Activated naive CD8-positive, alpha-beta T cell treated with anti-CD3 and anti-CD28 coated beads, Interleukin-2, amount 50 U/mL, for 24 hours (primary cell): ENCODE data around the gene CFAP97D2.

ENCODE experiments used
- ATAC-seq: fragments of 150-1000 bp; cut with Tn5 transposase; one replicate; pipeline ENCODE4 v1.10.0; 2021
- DNase-seq: peaks from one replicate; pipeline ENCODE4 v3.0.0; 2021
- H3K27ac Mint-ChIP-seq: one replicate; pipeline ENCODE4 v1.8.0; 2021; ENCODE audit warnings: mild to moderate bottlenecking, mixed read lengths
- H3K27me3 Mint-ChIP-seq: one replicate; pipeline ENCODE4 v1.8.0; 2021; ENCODE audit warnings: mixed read lengths
- H3K36me3 Mint-ChIP-seq: one replicate; pipeline ENCODE4 v1.8.0; 2021; ENCODE audit warnings: low read depth, mixed read lengths
- H3K4me1 Mint-ChIP-seq: one replicate; pipeline ENCODE4 v1.8.0; 2021; ENCODE audit warnings: mixed read lengths
- H3K4me3 Mint-ChIP-seq: one replicate; pipeline ENCODE4 v1.8.0; 2021; ENCODE audit warnings: mild to moderate bottlenecking, moderate library complexity, mixed read lengths
- H3K9me3 Mint-ChIP-seq: one replicate; pipeline ENCODE4 v1.8.0; 2021; ENCODE audit warnings: mixed read lengths

Gene CFAP97D2

DNA sequence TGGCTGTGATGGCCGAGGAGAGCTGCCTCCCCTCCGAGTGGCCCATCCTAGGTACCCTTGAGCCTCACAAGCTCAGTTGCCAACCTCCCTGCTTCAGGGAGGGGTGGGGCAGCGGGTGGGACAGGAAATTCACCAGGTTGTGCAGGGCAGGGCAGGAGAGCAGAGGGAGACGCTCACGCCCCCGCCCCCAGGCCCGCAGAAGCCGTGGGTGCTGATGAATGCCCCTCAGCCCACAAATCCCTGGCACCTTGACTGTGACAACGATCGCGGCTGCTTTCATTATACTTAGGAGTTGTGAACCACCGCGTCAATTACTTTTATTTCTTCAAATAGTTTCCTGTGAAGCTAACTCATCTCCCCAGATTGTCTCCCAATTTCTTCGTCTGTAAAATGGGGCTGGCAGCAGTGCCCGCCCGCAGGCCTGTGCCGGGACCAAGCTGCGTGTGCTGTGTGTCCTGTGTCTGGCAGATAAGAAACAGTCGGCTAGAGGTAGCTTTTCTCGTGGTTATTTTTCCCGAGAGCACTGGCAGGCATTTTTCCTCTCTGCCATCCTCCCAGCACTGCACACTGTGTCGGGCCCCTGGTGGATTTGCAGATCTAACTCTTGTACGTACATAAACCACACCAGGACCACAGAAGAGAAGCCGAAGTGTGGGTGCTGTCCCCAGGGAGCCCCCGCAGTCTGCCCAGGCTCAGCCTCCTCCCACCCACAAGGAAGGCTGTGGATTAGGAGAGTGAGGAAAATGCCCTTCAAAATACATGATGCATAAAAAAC, 38.7 kb upstream of the CFAP97D2 start:
- Mint-ChIP-seq H3K27ac (no peak overlapping the region), H3K4me3 (no peak overlapping the region), H3K9me3 (peaks cover 5% of the 10 kb centered on the region), H3K27me3 (no peaks in the 10 kb centered on the region), H3K36me3 (no peaks in the 10 kb centered on the region), H3K4me1 (peaks cover 9% of the 10 kb centered on the region)
- DNase-seq (no peak), ATAC-seq (peak; percentile 21)

GRCh38 chr13:114140906-114141250, 38.2 kb upstream of the CFAP97D2 start:
- H3K27ac Mint-ChIP-seq = no peak overlapping the region
- peaks cover 15% of the 10 kb centered on the region for H3K4me1 Mint-ChIP-seq
- peak; percentile 47 for DNase-seq
- no peak overlapping the region for H3K4me3 Mint-ChIP-seq
- peak; percentile 38 for ATAC-seq
- no peaks in the 10 kb centered on the region for H3K36me3 Mint-ChIP-seq
- no peaks in the 10 kb centered on the region for H3K27me3 Mint-ChIP-seq
- H3K9me3 Mint-ChIP-seq = peaks cover 5% of the 10 kb centered on the region

DNA sequence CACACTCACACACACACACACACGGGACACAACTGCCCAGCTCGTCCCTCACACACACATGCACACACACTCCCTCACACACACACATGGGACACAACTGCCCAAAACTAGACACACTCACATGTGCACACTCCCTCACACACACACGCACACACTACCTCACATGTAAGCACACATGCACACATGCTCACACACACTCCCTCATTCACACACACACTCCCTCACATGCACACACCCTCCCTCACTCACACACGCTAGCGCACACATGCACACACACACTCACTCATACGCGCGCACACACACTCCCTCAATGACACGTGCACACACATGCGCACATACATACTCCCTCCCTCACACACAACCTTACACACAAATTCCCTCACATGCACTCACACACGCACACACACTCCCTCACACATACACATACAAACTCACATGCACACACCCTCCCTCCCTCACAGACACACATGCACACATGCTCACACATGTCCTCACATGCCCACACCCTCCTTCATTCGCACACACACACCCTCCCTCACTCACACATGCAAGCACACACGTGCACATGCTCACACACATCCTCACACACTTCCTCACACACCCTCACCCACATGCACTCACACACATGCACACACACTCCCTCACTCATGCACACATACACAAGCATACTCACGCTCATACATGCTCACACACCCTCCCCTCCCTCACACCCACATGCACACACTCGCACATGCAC, 37.6 kb upstream of the CFAP97D2 start:
- no peak for DNase-seq
- Mint-ChIP-seq H3K27me3 (no peaks in the 10 kb centered on the region), H3K27ac (no peak overlapping the region), H3K36me3 (no peaks in the 10 kb centered on the region), H3K4me3 (no peak overlapping the region), H3K4me1 (peaks cover 21% of the 10 kb centered on the region), H3K9me3 (peaks cover 5% of the 10 kb centered on the region)
- ATAC-seq = no peak

- H3K4me3 Mint-ChIP-seq = no peak overlapping the region
- H3K36me3 Mint-ChIP-seq = no peaks in the 10 kb centered on the region
- H3K27me3 Mint-ChIP-seq = no peaks in the 10 kb centered on the region
- H3K27ac Mint-ChIP-seq = no peak overlapping the region
- no peak for ATAC-seq
- DNase-seq = no peak
- H3K4me1 Mint-ChIP-seq = peaks cover 28% of the 10 kb centered on the region
- H3K9me3 Mint-ChIP-seq = peaks cover 5% of the 10 kb centered on the region
Observed at GRCh38 chr13:114142137-114142550, 36.9 kb upstream of the CFAP97D2 start.

- no peaks in the 10 kb centered on the region for H3K36me3 Mint-ChIP-seq
- DNase-seq = peak; percentile 47
- no peak overlapping the region for H3K27ac Mint-ChIP-seq
- peak; percentile 10 for ATAC-seq
- H3K4me3 Mint-ChIP-seq = no peak overlapping the region
- H3K9me3 Mint-ChIP-seq = peaks cover under 1% of the 10 kb centered on the region
- no peaks in the 10 kb centered on the region for H3K27me3 Mint-ChIP-seq
- peaks cover 29% of the 10 kb centered on the region for H3K4me1 Mint-ChIP-seq
Observed at GRCh38 chr13:114142640-114143490, 36.2 kb upstream of the CFAP97D2 start.

- Mint-ChIP-seq H3K36me3 (peaks cover 4% of the 10 kb centered on the region), H3K27ac (peak overlapping the region; percentile 18), H3K9me3 (no peaks in the 10 kb centered on the region), H3K4me1 (peaks cover 40% of the 10 kb centered on the region), H3K27me3 (no peaks in the 10 kb centered on the region), H3K4me3 (no peak overlapping the region)
- ATAC-seq (peak; percentile 59), DNase-seq (peak; percentile 65)
Observed at GRCh38 chr13:114143806-114144605, 35.1 kb upstream of the CFAP97D2 start.

DNA sequence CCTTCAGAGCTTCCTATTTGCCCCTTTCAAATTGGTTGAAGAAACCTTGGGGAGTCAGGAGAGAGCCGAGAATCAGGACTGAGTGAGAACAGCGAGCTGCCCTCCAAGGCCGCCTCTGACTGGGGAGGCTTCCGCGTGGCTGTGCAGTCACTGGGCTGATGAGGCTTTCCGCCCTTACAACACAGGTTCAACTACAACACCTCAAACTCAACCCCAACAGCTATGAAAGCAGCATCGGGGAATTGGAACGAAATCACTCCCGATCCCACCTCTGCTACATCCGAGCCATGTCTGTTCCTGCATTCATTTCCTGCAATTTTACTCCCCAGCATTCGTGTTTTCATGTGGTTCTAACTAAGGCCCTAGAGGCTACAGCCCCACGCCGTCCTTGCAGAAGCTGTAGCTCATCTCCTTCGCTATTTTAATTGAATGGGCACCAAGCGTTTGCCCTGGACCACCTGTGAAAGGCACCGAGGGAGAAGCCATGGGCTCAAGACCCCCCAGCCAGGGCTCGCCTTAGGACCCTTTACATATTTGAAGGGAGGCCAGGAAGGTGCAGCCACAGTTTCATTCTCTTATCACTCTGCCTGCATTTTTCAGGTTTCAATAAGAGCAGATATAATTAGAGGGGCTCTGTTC, 34.3 kb upstream of the CFAP97D2 start:
- H3K27ac Mint-ChIP-seq = no peak overlapping the region
- DNase-seq (no peak), ATAC-seq (no peak)
- no peaks in the 10 kb centered on the region for H3K9me3 Mint-ChIP-seq
- peaks cover 47% of the 10 kb centered on the region for H3K4me1 Mint-ChIP-seq
- peaks cover 4% of the 10 kb centered on the region for H3K36me3 Mint-ChIP-seq
- peak overlapping the region; percentile 6 for H3K4me3 Mint-ChIP-seq
- no peaks in the 10 kb centered on the region for H3K27me3 Mint-ChIP-seq

DNA sequence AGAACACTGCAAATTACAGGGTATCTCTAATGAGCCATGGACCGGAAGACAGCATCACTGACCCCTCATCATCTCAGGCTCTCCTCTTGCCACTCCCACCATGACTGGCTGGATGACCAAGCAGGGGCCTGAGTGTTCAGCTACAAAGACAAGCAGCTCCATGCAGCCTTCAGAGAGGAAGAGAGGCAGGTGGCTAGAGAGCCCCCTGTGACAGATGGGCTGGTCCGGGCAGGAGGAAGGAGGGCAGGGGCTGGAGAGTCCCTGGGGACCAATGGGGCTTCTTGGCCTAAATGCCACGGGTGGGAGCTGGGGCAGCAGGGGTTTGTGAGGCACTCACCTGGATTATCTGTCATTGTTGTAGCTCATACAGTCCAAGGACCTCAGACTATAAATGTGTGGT, 33.8 kb upstream of the CFAP97D2 start:
- Mint-ChIP-seq H3K36me3 (peaks cover 4% of the 10 kb centered on the region), H3K4me3 (no peak overlapping the region), H3K9me3 (no peaks in the 10 kb centered on the region), H3K4me1 (peaks cover 52% of the 10 kb centered on the region), H3K27me3 (no peaks in the 10 kb centered on the region), H3K27ac (no peak overlapping the region)
- no peak for ATAC-seq
- DNase-seq = no peak

DNA sequence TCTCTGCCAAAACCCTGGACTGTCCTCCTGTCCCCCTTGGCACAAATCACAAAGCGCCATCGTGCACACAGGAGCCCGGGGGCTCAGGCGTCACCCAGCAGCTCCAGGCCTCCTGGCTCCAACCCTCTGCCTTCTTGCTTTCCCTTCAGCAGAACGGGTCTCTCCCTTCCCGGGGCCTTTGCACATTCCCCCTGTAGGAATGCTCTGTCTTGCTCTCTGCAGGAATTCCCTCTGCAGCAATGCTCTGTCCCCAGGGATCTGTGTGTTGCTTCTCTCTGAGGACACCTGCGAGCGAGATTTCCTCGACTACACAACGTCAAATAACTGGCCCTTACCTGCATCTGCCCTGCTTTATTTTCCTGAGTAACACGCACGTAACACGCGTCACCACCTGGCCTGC, 33.3 kb upstream of the CFAP97D2 start:
- peaks cover 57% of the 10 kb centered on the region for H3K4me1 Mint-ChIP-seq

DNA sequence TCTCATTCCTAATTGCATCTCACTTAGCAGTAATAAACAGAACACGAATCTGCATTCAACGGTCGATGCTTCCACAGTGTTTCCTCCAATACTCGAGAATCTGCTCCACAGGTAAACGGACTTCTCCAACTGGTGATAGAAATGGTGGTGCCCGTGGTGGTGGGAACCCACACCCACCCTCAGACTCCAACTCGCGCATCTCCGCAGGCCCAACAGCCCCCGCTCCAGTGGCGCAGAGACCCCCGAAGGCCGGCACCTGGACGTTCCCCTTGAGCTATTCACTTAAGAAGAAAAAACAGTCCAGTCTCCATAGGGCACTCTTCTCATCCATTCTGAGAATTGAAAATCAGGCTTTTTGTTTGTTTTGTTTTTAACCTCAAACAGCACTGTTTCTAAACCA, 32.9 kb upstream of the CFAP97D2 start:
- peaks cover 62% of the 10 kb centered on the region for H3K4me1 Mint-ChIP-seq
- no peak overlapping the region for H3K27ac Mint-ChIP-seq
- H3K9me3 Mint-ChIP-seq = no peaks in the 10 kb centered on the region
- H3K27me3 Mint-ChIP-seq = no peaks in the 10 kb centered on the region
- H3K36me3 Mint-ChIP-seq = peaks cover 4% of the 10 kb centered on the region
- DNase-seq (no peak), ATAC-seq (no peak)
- H3K4me3 Mint-ChIP-seq = no peak overlapping the region

More for the DNA sequence above, 33.3 kb upstream of the CFAP97D2 start:
- no peaks in the 10 kb centered on the region for H3K9me3 Mint-ChIP-seq
- no peak overlapping the region for H3K4me3 Mint-ChIP-seq
- H3K27me3 Mint-ChIP-seq = no peaks in the 10 kb centered on the region
- peaks cover 4% of the 10 kb centered on the region for H3K36me3 Mint-ChIP-seq
- H3K27ac Mint-ChIP-seq = no peak overlapping the region
- no peak for DNase-seq
- no peak for ATAC-seq

GRCh38 chr13:114146629-114147028, 32.4 kb upstream of the CFAP97D2 start:
- peak; percentile 45 for DNase-seq
- peaks cover 66% of the 10 kb centered on the region for H3K4me1 Mint-ChIP-seq
- no peak for ATAC-seq

GRCh38 chr13:114147803-114148520, 31.1 kb upstream of the CFAP97D2 start:
- H3K27me3 Mint-ChIP-seq = no peaks in the 10 kb centered on the region
- H3K27ac Mint-ChIP-seq = peak overlapping the region; percentile 90
- H3K9me3 Mint-ChIP-seq = no peaks in the 10 kb centered on the region
- peak overlapping the region; percentile 61 for H3K4me3 Mint-ChIP-seq
- H3K36me3 Mint-ChIP-seq = peaks cover 4% of the 10 kb centered on the region
- peaks cover 77% of the 10 kb centered on the region for H3K4me1 Mint-ChIP-seq
- DNase-seq (no peak), ATAC-seq (peak; percentile 15)

More at GRCh38 chr13:114146629-114147028, 32.4 kb upstream of the CFAP97D2 start:
- Mint-ChIP-seq H3K27ac (peak overlapping the region; percentile 19), H3K27me3 (no peaks in the 10 kb centered on the region), H3K9me3 (no peaks in the 10 kb centered on the region), H3K36me3 (peaks cover 4% of the 10 kb centered on the region), H3K4me3 (no peak overlapping the region)

DNA sequence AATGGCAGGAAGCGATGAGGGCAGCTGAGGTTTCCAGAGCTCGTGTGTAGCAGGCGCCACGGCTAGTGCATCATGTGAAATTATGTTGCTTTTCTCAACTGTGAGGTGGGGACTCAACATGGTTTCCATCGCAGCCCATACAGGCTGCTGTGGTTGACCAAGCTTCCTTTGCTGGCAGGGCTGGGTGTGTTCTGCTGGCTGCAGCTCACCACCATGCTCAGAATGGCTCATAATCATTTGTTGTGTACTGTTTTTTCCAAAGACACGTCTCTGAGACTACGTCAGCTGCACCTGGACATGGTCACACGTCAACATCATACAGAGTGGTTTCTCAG, 30.6 kb upstream of the CFAP97D2 start:
- peaks cover 4% of the 10 kb centered on the region for H3K36me3 Mint-ChIP-seq
- no peaks in the 10 kb centered on the region for H3K27me3 Mint-ChIP-seq
- H3K4me1 Mint-ChIP-seq = peaks cover 82% of the 10 kb centered on the region
- H3K27ac Mint-ChIP-seq = peak overlapping the region; percentile 90
- DNase-seq = peak; percentile 78
- H3K4me3 Mint-ChIP-seq = peak overlapping the region; percentile 61
- peaks cover under 1% of the 10 kb centered on the region for H3K9me3 Mint-ChIP-seq
- peak; percentile 90 for ATAC-seq
